NT2/D1 (cell line): ENCODE measurements around the gene PDE11A.

Experiments
- SUZ12 ChIP-seq: IDR thresholded peaks from 2 replicates; pipeline ENCODE4 v1.6.1; 2011; ENCODE audit not compliant: insufficient read length, insufficient read depth; ENCODE audit errors: extremely low read depth
- YY1 ChIP-seq: IDR thresholded peaks from 2 replicates; pipeline ENCODE4 v1.6.1; 2011; ENCODE audit not compliant: insufficient read length, insufficient read depth
- ZNF274 ChIP-seq: IDR thresholded peaks from 2 replicates; pipeline ENCODE4 v1.6.1; 2011; ENCODE audit warnings: mild to moderate bottlenecking, low read depth, low read length

DNA sequence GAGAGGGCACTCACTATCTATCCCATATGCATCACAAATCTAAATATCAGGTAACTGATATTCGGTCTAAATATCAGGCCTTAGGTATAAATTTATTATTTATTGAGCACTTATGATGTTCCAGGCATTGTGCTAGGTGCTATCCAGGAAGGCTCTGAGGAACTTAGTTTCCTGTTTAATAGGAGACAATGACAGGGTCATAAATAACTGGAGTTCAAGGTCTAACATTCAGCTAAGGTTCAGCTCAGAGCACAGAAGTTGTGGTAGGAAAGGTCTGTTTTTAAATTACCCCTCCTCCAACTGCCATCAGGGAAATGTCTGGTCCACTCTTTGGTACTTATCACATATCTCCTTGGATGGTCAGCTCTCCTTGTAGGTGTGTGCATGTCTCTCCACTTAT is 486.4 kb downstream of the PDE11A start:
- TF ChIP-seq YY1 (no peak), ZNF274 (no peak), SUZ12 (no peak)
